Measurements from ENCODE around the gene CADPS. TPM values are rescaled to one million over a fixed set of nuclear protein-coding genes. Genes with fewer than 3 reads are reported as not detected.

CADPS gene
- polyA plus RNA-seq, 1 donor (not counting 4 experiments of a cell fraction or from before 2014, with no cell fraction given): not detected

DNA sequence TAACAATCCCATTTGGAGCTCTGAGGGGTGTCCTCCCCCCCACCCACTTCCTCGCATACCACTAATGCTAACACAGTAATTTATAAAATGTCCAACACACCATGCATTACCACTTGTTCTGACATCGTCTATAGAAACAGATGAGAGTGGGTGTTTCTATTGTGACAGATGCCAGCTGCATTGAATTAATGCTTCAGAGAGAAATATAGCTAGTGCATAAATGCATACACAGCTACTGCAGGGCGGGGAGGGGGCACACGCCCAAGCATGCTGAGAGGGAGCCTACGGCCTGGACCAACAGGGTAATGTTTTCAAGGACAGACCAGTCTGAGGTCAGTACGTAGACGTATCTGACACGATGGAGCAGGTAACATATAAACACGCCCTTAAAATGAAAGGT lies 395.9 kb downstream of the CADPS start:
- Histone ChIP-seq H4K20me1 (ENCODE audit: control insufficient read depth, extremely low read depth, insufficient read depth, low read length) (no peaks in the 10 kb centered on the region), H3K9me3 (ENCODE audit: control insufficient read depth, low read depth, low read length) (no peaks in the 10 kb centered on the region), H3K4me3 (ENCODE audit: control insufficient read depth in 2 of 3, extremely low read depth in 1 of 3, insufficient read depth in 2 of 3, low read depth in 1 of 3, low read length in 3 of 3) (no peak overlapping the region), H3K27me3 (ENCODE audit: control insufficient read depth, extremely low read depth, insufficient read depth, low read length) (peaks cover 16% of the 10 kb centered on the region), H3K4me1 (ENCODE audit: control insufficient read depth, extremely low read depth, insufficient read depth, low read length) (no peaks in the 10 kb centered on the region), H3K79me2 (ENCODE audit: control insufficient read depth, insufficient read depth, low read length) (no peaks in the 10 kb centered on the region), H3K9ac (ENCODE audit: control insufficient read depth, extremely low read depth, insufficient read depth, low read length) (no peak overlapping the region), H2AFZ (ENCODE audit: control insufficient read depth, low read length) (no peak overlapping the region), H3K27ac (ENCODE audit: control insufficient read depth, insufficient read depth, low read length) (no peak overlapping the region), H3K36me3 (ENCODE audit: control insufficient read depth in 2 of 2, extremely low read depth in 1 of 2, insufficient read depth in 2 of 2, low read length in 2 of 2) (no peaks in the 10 kb centered on the region), H3K9me1 (ENCODE audit: control insufficient read depth, extremely low read depth, insufficient read depth, low read length) (no peaks in the 10 kb centered on the region), H3K4me2 (ENCODE audit: control insufficient read depth, extremely low read depth, insufficient read depth, low read depth, low read length) (no peak overlapping the region)
- TF ChIP-seq, protein P1, sequence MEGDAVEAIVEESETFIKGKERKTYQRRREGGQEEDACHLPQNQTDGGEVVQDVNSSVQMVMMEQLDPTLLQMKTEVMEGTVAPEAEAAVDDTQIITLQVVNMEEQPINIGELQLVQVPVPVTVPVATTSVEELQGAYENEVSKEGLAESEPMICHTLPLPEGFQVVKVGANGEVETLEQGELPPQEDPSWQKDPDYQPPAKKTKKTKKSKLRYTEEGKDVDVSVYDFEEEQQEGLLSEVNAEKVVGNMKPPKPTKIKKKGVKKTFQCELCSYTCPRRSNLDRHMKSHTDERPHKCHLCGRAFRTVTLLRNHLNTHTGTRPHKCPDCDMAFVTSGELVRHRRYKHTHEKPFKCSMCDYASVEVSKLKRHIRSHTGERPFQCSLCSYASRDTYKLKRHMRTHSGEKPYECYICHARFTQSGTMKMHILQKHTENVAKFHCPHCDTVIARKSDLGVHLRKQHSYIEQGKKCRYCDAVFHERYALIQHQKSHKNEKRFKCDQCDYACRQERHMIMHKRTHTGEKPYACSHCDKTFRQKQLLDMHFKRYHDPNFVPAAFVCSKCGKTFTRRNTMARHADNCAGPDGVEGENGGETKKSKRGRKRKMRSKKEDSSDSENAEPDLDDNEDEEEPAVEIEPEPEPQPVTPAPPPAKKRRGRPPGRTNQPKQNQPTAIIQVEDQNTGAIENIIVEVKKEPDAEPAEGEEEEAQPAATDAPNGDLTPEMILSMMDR (optimal IDR thresholded peaks at IDR 0.05 in 1 of 3, IDR thresholded peaks at IDR 0.05 in 1 of 3, conservative IDR thresholded peaks at IDR 0.05 in 1 of 3; ENCODE audit: extremely low read depth in 1 of 3, insufficient read depth in 2 of 3, low read length in 3 of 3): no peak
- TF ChIP-seq EZH2 (IDR thresholded peaks at IDR 0.05; ENCODE audit: low read length): no peak
- dilution Hi-C loops (cut with MboI; ENCODE audit: extremely low pct_ligation_motif_present, low sequenced_read_pairs): no loop called here
- DNase-seq (ENCODE audit: low read depth, low spot score) (no peak), FAIRE-seq (no peak)

DNA sequence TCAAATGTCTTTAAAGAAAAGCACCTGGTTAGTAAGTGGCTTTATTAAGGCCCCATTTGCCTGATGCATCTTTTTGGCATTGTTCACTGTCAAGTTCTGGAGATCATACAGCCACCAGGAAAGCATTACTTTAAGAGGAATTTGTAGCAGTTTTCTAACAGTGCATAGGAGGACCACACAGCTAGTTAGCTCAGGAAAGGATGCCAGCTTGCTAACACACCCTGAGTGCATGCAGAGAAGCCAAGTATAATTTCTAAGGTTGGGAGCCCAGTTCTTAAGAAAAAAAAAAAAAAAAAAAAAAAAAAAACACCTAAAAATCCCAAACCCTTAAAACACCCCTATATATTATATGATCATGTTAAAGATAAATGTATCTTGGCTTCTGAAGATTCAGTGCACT lies 399.9 kb downstream of the CADPS start:
- Histone ChIP-seq H3K4me2 (ENCODE audit: control insufficient read depth, extremely low read depth, insufficient read depth, low read depth, low read length) (no peak overlapping the region), H4K20me1 (ENCODE audit: control insufficient read depth, extremely low read depth, insufficient read depth, low read length) (no peaks in the 10 kb centered on the region), H2AFZ (ENCODE audit: control insufficient read depth, low read length) (no peak overlapping the region), H3K9ac (ENCODE audit: control insufficient read depth, extremely low read depth, insufficient read depth, low read length) (no peak overlapping the region), H3K9me1 (ENCODE audit: control insufficient read depth, extremely low read depth, insufficient read depth, low read length) (no peaks in the 10 kb centered on the region), H3K79me2 (ENCODE audit: control insufficient read depth, insufficient read depth, low read length) (no peaks in the 10 kb centered on the region), H3K36me3 (ENCODE audit: control insufficient read depth in 2 of 2, extremely low read depth in 1 of 2, insufficient read depth in 2 of 2, low read length in 2 of 2) (no peaks in the 10 kb centered on the region), H3K27me3 (ENCODE audit: control insufficient read depth, extremely low read depth, insufficient read depth, low read length) (peaks cover 16% of the 10 kb centered on the region), H3K4me3 (ENCODE audit: control insufficient read depth in 2 of 3, extremely low read depth in 1 of 3, insufficient read depth in 2 of 3, low read depth in 1 of 3, low read length in 3 of 3) (no peak overlapping the region), H3K9me3 (ENCODE audit: control insufficient read depth, low read depth, low read length) (no peaks in the 10 kb centered on the region), H3K4me1 (ENCODE audit: control insufficient read depth, extremely low read depth, insufficient read depth, low read length) (no peaks in the 10 kb centered on the region), H3K27ac (ENCODE audit: control insufficient read depth, insufficient read depth, low read length) (no peak overlapping the region)
- DNase-seq (ENCODE audit: low read depth, low spot score): no peak
- dilution Hi-C loops (cut with MboI; ENCODE audit: extremely low pct_ligation_motif_present, low sequenced_read_pairs): no loop called here
- FAIRE-seq: no peak
- no peak for TF ChIP-seq EZH2 (IDR thresholded peaks at IDR 0.05; ENCODE audit: low read length)
- TF ChIP-seq, protein P1 (optimal IDR thresholded peaks at IDR 0.05 in 1 of 3, IDR thresholded peaks at IDR 0.05 in 1 of 3, conservative IDR thresholded peaks at IDR 0.05 in 1 of 3; ENCODE audit: extremely low read depth in 1 of 3, insufficient read depth in 2 of 3, low read length in 3 of 3): no peak
